SH-SY5Y (cell line): ENCODE measurements around the gene DUSP16.

Experiments used
- GATA2 ChIP-seq: IDR thresholded peaks from 2 replicates; pipeline ENCODE4 v1.6.1; 2011; ENCODE audit warnings: mild to moderate bottlenecking, low read depth, low read length
- GATA3 ChIP-seq: IDR thresholded peaks from 2 replicates; pipeline ENCODE4 v1.6.1; 2011; ENCODE audit warnings: low read depth, mild to moderate bottlenecking, low read length, moderate library complexity

DUSP16 gene

DNA sequence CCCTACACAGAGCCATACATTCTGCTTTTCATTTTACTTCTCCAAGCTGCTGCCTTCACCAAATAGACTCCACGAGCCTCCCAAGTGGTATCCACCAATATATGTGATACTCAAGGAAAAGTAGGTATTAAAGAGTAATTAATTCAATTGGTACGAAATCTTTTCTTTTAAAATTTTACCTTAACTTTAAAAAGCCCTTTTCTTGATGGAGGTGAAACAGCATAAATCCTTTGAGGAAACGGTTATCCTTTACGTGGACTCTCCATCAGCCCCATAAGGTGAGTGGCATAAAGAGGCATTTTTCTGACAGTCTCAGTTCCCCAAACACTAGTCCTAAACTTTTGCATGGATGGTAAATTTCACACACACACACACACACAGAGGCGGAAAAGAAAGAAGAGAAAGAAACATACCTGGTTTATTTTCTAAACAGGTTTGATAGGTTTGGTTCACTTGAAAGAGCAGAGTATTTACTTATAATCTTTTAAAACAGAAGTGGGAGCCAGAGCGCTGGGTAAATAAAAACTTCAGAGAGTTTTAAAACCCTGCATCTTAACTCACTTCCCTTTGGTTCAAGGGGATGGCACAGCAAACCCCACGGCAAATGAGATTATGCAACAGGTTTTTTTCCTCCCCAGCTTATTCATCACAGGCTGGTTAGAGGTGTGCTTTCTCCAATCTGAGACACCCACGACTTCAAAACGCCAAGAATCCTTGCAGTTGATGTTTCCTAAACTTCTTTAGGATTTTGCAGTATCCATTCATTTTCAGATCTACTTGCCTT is 1.9 kb downstream of the DUSP16 start:
- no peak for TF ChIP-seq GATA2
- no peak for TF ChIP-seq GATA3

DNA sequence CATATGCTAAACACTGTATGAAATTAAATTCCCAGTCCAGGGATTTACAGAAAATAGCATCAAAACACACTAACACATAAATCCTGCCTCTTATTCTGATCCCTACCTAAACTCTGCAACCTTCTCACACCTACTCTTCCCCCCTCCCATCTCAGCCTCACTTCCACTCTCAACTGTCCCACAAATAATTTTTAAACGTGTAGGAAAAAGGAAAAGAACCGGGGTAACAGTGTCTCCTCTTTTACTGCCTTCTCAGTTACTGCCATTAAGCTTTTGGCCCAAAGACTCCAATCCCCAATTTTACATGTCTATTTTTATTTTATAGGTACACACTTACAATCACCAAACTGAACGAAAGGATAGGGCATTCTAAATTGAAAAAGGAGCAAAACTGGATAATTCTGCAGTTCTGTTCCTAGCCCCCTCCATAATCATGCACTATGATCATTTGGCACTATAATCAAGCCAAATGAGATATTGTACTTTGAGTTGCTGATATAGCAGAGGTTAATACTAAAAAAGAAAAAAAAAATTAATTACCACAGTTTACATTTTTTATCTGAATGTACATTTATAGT is 2.9 kb downstream of the DUSP16 start:
- TF ChIP-seq GATA2 = no peak

DNA sequence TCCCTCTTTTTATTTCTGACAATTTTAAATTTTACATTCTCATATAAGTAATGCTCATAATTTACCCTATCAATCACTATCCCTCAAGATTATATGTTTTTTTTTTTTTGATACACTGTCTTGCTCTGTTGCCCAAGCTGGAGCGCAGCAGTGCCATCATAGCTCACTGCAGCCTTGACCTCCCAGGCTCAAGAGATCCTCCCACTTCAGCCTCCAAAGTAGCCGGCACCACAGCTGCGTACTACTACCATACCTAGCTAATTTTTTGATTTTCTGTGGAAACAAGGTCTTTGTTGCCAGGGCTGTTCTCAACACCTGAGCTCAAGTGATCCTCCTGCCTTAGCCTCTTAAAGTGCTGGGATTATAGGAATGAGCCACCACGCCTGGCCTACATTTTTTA is 4.4 kb downstream of the DUSP16 start:
- TF ChIP-seq GATA2 (no peak), GATA3 (no peak)

DNA sequence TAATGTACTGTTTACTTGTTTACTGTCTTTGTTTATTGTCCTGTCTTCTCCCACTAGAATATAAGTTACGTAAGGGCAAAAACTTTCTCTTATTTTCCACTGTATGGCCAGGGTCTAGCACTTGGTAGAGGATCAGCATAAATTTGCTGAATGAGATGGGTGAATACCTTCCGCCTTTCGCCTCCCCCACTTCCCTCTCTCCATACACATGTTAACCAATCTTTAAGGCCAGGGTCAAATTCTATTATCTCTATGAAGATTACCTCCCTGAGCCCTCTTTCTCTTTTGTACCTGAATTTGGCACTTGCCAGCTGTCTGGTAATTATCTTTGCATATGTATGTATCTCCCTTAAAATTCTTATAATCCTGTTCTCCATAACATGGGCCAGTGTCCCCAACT is 4.9 kb downstream of the DUSP16 start:
- no peak for TF ChIP-seq GATA3
- TF ChIP-seq GATA2 = no peak

DNA sequence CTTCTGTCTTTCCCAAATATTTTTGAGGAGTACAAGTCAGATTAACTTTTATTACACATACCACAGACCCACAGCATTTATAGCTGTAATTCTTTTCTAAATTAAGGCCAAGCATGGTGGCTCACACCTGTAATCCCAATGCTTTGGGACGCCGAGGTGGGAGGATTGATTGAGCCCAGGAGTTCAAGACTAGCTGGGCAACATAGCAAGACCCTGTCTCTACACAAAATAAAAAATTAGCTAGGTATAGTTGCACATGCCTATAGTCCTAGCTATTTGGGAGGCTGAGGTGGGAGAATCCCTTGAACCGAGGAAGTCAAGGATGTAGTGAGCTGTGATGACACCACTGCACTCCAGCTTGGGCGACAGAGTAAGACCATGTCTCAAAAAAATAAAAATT is 7.0 kb downstream of the DUSP16 start:
- TF ChIP-seq GATA2 (no peak), GATA3 (no peak)

DNA sequence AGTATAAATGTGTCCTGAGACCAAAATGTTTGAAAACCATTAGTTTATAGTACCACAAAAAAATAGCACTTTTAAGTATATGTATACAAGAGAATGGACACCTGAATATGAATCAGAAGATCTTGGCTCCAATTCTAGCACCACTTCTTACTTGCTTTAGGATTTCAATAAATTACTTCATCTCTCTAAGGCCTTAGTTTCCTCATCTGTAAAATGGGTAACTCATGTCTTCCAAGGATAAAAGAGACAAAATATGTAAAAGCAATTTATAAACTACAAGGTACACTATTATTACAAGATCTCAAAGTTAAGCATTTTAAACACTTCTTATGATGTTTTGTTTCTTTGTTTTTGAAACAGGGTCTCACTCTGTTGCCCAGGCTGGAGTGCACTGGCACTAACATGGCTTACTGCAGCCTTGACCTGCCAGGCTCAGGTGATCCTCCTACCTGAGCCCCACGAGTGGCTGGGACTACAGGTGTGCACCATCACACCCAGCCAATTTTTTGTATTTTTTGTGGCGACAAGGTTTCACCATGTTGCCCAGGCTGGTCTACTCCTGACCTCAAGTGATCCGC is 9.4 kb downstream of the DUSP16 start:
- TF ChIP-seq GATA3 (no peak), GATA2 (no peak)

DNA sequence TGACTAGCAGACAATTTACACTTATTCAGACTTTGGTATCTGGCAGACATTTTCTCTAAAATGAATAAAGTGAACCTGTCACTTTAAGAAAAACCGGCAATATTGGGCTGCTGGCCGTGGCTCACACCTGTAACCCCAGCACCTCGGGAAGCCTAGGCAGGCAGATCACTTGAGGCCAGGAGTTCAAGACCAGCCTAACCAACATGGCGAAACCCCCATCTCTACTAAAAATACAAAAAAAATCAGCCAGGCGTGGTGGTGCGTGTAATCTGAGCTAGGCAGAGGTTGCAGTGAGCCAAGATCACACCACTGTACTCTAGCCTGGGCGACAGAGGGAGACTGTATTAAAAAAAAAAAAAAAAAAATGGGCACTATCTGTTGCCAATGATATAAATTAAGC is 11.5 kb downstream of the DUSP16 start:
- no peak for TF ChIP-seq GATA3
- TF ChIP-seq GATA2 = no peak

DNA sequence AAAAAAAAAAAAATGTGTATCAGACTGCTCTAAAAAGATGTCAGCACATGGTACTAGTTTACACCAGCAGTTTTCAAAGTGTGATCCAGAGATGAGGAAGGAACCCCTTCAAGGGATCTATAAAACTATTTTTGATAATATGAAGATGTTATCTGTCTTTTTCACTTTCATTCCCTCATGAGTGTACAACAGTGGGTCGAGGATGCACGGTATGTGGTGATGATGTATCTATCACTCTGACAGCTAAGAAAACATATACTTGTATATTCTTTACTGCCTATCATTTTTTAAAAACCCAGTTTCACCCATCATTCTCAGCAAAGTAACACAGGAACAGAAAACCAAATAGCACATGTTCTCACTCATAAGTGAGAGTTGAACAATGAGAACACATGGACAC is 12.4 kb downstream of the DUSP16 start:
- TF ChIP-seq GATA2 (no peak), GATA3 (no peak)

DNA sequence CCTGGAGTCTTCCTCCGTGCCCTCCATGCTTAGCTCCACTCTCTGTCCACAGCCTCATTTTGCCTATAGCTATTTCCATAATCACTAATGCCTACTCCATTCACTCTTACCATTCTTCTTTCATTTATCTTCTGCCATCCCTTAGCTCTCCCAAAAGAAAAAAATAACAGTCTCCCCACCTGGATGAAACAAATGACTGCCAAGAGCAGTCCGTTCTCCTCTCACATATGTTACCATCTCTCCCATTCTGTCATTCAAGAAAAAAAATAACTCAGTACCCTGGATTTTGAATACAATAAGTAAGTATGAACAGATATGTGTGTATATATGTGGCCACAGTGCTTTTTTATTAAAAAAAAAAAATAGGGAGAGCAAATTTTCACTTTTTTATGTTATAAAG is 13.2 kb downstream of the DUSP16 start:
- no peak for TF ChIP-seq GATA2
- no peak for TF ChIP-seq GATA3

DNA sequence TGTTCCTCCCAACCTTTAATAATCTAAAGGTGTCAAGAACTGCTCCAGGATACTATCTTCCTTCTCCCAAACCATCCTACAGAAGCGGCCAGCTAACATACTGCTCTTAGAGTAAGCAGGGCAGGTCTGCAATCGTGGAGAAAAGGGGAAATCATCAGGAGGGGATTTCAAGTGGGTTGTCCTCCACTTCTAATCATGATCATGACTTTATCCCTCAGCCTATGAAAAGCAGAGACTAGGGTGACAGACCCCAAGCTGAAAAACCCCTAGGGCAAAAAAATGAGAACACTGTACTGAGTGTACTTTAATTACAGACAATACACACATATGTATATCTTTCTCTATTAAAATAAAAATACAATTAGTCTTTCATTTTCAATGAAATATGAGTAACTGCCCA is 13.9 kb downstream of the DUSP16 start:
- TF ChIP-seq GATA2 = no peak
- TF ChIP-seq GATA3 = no peak

DNA sequence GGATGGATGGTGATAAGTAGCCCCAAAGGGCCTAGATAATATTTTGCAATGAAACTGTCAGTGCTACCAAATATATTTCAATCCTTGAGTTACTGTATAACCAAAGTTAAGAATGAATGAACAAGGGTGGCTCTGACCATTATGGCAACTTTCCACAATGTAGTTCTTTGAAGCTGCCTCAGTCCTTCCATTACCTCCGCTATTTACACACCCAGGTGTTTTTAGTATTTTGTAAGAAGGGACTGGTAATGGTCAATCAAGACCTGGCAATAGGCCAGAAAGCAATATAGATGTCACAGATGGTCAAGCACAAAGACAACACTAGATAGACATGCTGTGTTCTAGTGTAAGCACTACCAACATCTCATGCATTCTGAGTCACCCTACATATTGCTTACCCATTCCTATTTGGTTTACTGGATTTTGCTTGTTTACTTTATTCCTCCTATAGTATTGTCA is 16.3 kb downstream of the DUSP16 start:
- TF ChIP-seq GATA2 = no peak
- TF ChIP-seq GATA3 = no peak

DNA sequence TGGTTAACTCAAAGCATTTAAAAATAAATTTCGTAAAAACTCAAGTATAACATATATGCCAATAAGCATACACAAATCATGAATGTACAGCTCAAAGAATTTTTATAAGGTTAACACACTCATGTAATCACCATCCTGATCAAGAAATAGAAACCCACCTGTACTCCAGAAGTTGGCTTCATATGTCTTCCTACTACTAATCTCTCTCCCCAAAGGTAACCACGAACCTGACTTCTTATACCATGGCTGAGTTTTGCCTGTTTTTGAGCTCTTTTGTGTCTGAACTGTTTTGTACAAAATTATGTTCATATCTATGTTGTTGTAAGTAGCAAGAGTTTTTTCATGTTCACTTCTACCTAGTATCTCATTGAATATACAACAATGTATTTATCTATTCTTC is 18.7 kb downstream of the DUSP16 start:
- TF ChIP-seq GATA2 (no peak), GATA3 (no peak)

DNA sequence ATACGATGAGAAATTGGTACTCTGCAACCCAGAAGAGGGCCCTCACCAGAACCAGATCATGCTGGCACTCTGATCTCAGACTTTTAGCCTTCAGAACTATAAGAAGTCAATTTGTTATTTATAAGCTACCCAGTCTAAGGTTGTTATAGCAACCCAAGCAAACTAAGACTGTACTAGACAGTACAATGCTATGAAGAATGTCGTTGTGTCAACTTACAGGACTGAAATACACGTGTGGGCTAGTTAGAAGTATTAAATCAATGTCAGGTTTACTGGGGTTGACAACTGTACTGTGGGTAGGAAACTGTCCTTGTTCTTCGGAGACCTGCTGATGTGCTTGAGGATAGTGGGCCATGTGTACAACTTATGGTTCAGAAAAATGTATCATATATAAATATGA is 19.7 kb downstream of the DUSP16 start:
- TF ChIP-seq GATA2 = no peak
- TF ChIP-seq GATA3 = no peak

DNA sequence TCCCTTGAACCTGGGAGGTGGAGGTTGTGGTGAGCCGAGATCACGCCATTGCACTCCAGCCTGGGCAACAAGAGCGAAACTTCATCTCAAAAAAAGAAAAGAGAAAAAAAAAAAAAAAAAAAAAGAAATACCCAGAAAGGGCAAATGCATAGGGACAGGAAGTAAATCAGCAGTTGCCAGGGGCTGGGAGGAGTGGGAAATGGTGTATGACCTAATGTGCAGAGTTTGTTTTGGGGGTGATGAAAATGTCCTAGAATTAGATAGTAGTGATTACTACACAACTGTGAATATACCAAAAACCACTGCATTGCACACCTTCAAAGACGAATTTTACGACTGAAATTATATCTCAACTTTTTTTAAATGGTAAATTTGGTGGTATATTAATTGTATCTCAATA is 20.4 kb downstream of the DUSP16 start:
- TF ChIP-seq GATA3 (no peak), GATA2 (no peak)

DNA sequence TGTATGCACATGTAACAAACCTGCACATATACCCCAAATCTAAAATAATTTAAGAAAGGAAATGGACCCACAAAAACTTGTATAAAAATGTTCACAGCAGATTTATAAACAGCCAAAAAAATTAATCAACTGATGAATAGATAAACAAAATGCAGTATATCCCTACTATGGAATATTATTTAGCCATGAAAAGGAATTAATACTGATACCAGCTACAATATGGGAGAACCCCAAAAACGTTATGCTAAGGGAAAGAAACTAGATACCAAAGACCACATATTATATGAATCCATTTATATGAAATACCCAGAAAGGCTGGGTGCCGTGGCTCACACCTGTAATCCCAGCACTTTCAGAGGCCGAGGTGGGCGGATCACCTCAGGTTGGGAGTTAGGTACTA is 20.9 kb downstream of the DUSP16 start:
- TF ChIP-seq GATA3 (no peak), GATA2 (no peak)

DNA sequence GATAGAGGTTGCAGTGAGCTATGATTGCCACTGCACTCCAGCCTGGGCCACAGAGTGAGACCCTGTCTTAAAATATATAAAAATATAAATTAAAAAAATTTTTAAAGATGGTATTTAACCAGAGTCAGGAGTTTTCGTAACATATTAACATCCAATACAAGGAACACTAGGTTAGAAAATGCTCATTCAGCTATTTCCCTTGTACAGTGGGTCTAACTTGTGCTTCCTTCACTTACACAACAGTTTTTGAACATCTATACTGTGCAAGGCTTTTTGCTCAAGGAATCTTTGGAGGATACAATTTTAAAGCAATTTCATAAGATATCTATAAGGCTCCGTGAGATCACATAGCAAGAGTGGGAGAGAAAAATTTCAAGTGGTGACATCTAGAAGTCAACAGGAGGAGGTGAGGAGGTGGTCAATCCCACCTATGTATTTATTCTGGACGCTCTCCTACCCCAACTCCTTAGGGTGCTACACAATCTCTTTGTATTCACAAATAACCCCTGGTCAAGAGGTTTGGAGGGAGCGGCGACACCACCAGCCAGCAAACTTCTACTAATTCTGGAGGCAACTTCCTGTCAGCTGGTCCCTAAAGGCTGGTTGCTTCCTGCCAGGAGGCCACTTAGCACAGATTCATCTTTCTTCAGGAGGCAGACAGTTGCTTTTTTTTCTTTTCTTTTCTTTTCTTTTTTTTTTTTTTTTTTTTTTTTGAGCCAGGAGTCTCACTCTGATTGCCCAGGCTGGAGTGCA is 22.2 kb downstream of the DUSP16 start:
- TF ChIP-seq GATA3 (no peak), GATA2 (no peak)
